ENCODE data around the gene RORC.

GRCh38 chr1:151841141-151841540 is 9.5 kb upstream of the RORC start:
- TF ChIP-seq ATF2 (IDR thresholded peaks at IDR 0.05; ENCODE audit: low read length): no peak
- TF ChIP-seq EGR1 (IDR thresholded peaks at IDR 0.05; ENCODE audit: borderline replicate concordance, low read depth, low read length): no peak
- TF ChIP-seq, protein P1, sequence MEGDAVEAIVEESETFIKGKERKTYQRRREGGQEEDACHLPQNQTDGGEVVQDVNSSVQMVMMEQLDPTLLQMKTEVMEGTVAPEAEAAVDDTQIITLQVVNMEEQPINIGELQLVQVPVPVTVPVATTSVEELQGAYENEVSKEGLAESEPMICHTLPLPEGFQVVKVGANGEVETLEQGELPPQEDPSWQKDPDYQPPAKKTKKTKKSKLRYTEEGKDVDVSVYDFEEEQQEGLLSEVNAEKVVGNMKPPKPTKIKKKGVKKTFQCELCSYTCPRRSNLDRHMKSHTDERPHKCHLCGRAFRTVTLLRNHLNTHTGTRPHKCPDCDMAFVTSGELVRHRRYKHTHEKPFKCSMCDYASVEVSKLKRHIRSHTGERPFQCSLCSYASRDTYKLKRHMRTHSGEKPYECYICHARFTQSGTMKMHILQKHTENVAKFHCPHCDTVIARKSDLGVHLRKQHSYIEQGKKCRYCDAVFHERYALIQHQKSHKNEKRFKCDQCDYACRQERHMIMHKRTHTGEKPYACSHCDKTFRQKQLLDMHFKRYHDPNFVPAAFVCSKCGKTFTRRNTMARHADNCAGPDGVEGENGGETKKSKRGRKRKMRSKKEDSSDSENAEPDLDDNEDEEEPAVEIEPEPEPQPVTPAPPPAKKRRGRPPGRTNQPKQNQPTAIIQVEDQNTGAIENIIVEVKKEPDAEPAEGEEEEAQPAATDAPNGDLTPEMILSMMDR (IDR thresholded peaks at IDR 0.05; ENCODE audit: control extremely low read depth in 1 of 3, insufficient read depth in 1 of 3, low read depth in 1 of 3, low read length in 3 of 3): no peak
- TF ChIP-seq RBBP5 (IDR thresholded peaks at IDR 0.05; ENCODE audit: borderline replicate concordance, low read depth, low read length): no peak
- no peak for TF ChIP-seq TAF7 (optimal IDR thresholded peaks at IDR 0.05; ENCODE audit: borderline replicate concordance, low read depth, low read length)

Data from H1 (cell line).